GM10248 (cell line): Measurements from ENCODE around the gene TEX48.

ENCODE experiments used
- CTCF ChIA-PET: fragments of 300-600 bp; sonication (Branson Sonifier 250); formaldehyde crosslinking; extraction: SDS; loops from one replicate; lab custom pipeline; 2021; ENCODE audit warnings: antibody characterized with exemption; lab: Yijun Ruan, JAX
- POLR2A ChIA-PET: fragments of 350-650 bp; sonication (Branson Sonifier 250); formaldehyde crosslinking; extraction: SDS; loops from one replicate; lab custom pipeline; 2020; ENCODE audit warnings: antibody characterized with exemption; lab: Yijun Ruan, JAX
- DNase-seq: peaks from one replicate; pipeline ENCODE4 v3.0.0; 2012; ENCODE audit errors: extremely low spot score
- TF ChIP-seq, protein P1 (sequence below): IDR thresholded peaks from 2 replicates; pipeline ENCODE4 v1.5.1; 2012; ENCODE audit warnings: mild to moderate bottlenecking, low read depth; ENCODE audit errors: extremely low read depth, missing control alignments, control extremely low read depth

The TEX48 gene

DNA sequence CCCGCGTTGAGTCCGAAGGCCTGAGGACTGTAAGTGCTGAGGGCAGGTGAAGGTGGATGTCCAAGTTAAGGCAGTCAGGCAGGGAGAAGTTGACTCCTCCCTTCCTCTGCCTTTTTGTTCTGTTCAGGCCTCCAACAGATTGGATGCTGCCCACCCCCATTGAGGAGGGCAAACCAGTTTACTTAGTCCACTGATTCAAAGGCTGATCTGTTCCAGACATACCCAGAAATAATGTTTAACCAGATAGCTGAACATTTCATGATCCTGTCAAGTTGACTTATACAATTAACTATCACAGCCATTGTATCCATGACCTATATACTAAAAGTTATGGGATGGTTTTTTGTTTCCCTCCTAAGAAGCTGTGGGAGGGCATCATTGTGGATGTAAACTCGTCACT is 8.3 kb upstream of the TEX48 start:
- TF ChIP-seq, protein P1, sequence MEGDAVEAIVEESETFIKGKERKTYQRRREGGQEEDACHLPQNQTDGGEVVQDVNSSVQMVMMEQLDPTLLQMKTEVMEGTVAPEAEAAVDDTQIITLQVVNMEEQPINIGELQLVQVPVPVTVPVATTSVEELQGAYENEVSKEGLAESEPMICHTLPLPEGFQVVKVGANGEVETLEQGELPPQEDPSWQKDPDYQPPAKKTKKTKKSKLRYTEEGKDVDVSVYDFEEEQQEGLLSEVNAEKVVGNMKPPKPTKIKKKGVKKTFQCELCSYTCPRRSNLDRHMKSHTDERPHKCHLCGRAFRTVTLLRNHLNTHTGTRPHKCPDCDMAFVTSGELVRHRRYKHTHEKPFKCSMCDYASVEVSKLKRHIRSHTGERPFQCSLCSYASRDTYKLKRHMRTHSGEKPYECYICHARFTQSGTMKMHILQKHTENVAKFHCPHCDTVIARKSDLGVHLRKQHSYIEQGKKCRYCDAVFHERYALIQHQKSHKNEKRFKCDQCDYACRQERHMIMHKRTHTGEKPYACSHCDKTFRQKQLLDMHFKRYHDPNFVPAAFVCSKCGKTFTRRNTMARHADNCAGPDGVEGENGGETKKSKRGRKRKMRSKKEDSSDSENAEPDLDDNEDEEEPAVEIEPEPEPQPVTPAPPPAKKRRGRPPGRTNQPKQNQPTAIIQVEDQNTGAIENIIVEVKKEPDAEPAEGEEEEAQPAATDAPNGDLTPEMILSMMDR = no peak
- ChIA-PET POLR2A (no interaction called here), CTCF (interaction anchor here (1.3 to 6.1 kb wide), 5 partner anchors 9 to 324 kb away, joined by 3 to 67 read pairs (median 6); partner anchors contain the start of gene TEX48)
- DNase-seq = no peak

DNA sequence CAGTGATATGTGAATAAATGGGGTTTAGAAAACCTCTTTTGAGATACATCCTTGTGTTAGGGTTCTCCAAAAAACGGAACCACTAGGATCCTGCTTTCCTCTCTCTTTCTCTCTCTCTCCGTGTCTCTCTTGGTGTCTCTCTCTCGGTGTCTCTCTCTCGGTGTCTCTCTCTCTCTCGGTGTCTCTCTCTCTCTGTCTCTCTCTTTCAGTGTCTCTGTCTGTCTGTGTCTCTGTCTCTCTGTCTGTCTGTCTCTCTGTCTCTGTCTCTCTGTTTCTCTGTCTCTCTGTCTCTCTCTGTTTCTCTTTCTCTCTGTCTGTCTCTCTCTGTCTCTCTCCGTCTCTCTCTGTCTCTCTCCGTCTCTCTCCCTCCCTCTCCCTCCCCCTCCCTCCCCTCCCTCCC is 7.8 kb upstream of the TEX48 start:
- POLR2A ChIA-PET = no interaction called here
- no peak for DNase-seq
- TF ChIP-seq, protein P1 = no peak
- CTCF ChIA-PET = interaction anchor here (1.3 to 6.1 kb wide), 5 partner anchors 8 to 284 kb away, joined by 3 to 67 read pairs (median 5); partner anchors contain the start of gene TEX48

DNA sequence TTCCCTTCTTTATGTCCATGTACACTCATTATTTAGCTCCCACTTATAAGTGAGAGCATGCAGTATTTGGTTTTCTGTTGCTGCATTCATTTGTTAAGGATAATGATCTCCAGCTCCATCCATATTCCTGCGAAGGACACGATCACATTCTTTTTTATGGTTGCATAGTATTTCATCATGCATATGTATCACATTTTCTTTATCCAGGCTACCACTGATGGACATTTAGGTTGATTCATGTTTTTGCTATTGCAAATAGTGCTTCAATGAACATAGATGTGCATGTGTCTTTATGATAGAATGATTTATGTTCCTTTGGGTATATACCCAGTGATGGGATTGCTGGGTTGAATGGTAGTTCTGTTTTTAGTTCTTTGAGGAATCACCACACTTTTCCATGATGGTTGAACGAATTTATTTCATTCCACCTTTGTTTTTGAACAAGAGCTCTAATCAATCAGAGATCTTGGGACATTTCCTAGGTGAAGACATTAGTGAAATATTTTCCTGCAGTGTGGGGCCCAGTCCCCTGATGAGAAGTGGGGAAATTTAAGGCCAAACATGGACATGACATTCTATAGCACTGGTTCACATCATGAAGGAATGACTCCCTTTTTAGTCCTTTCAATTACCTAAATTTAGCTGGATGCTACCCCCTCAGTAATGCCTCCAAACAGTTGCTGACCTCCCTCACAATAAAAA is 7.1 kb upstream of the TEX48 start:
- DNase-seq = no peak
- ChIA-PET POLR2A (no interaction called here), CTCF (interaction anchor here (1.4 to 6.1 kb wide), 5 partner anchors 8 to 284 kb away, joined by 3 to 67 read pairs (median 5); partner anchors contain the start of gene TEX48)
- TF ChIP-seq, protein P1 = no peak

DNA sequence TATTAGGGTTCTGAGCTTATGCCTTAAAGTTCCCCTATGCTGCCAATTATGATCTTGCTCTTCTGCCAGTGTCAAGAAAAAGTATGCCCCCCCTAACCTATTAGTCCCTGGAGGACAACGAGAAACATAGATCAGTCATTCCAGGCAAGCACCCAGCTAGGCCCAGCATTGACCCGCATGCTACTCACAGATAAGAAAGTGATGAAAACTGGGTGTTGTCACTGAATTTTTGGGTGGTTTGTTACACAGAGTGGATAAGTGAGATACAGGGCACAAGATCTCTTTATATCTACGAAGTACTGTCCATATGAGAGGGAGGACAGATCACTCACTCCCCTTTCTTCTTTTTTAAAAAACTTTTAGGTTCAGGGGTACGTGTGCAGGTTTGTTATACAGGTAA is 6.4 kb upstream of the TEX48 start:
- CTCF ChIA-PET = interaction anchor here (1.0 to 6.1 kb wide), 6 partner anchors 7 to 327 kb away, joined by 3 to 67 read pairs (median 4); partner anchors contain the start of gene TEX48
- no peak for DNase-seq
- POLR2A ChIA-PET = no interaction called here
- TF ChIP-seq, protein P1 = no peak

DNA sequence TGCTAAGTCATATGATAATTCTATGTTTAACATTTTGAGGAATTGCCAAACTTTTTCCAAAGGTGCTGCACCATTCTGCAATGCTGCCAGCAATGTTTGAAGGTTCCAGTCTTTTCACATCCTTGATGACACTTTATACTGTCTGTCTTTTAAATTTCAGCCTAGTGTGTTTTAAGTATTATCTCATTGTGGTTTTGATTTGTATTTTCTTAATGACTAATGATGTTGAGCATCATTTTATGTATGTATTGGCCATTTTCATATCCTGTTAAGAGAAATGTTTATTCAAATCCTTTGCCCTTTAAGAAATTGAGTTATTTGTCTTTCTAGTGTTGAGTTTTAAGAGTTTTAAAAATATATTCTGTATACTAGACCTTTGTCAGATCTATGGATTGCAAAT is 5.0 kb upstream of the TEX48 start:
- CTCF ChIA-PET = no interaction called here
- TF ChIP-seq, protein P1 = no peak
- POLR2A ChIA-PET = no interaction called here
- no peak for DNase-seq

DNA sequence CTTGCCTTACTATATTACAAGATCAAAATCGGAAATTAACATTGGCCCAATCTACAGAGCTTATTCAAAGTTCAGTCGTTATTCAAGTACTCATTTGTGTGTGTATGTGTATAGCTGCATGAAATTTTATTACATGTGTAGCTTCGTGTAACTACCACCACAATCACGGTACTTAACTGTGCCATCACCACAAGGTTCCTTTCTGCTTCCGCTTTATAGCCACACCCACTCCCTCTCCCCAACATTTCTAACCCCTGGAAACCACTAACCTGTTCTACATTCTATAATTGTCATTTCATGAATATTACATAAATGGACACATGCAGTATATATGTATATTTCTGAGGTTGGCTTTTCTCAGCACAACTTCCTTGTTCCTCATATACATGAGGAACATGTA is 4.0 kb upstream of the TEX48 start:
- no peak for DNase-seq
- POLR2A ChIA-PET = no interaction called here
- TF ChIP-seq, protein P1 = no peak
- CTCF ChIA-PET = interaction anchor here (1.1 to 1.9 kb wide), 4 partner anchors 11 to 329 kb away, joined by 3 to 5 read pairs (median 4); no protein-coding TSS in a partner anchor
